H1 (cell line): ENCODE data around the gene SNRNP40. TPM values are rescaled to one million over a fixed set of nuclear protein-coding genes. Genes with fewer than 3 reads are reported as not detected.

Source experiments
- CHD1 ChIP-seq: IDR thresholded peaks from 2 replicates; pipeline ENCODE4 v1.6.1; 2012; ENCODE audit warnings: low read depth, low read length, improper control_type of control experiment
- RBBP5 ChIP-seq: IDR thresholded peaks from 2 replicates; pipeline ENCODE4 v1.7.1; 2012; ENCODE audit warnings: low read depth, mild to moderate bottlenecking, inconsistent platforms, low read length, moderate library complexity, borderline replicate concordance
- polyA plus RNA-seq, 7 experiments: library from polyadenylated mRNA; depleted of rRNA in 3 of 7; stranded (reverse) in 5 of 7; unstranded in 2 of 7; fragments of >200 nt in 5 of 7; fragments of 200-250 nt in 2 of 7; gene quantifications; 1 replicate in 5 of 7; 2 replicates in 1 of 7; 4 replicates in 1 of 7; pipeline versions ENCODE4 v1.2.1 to v1.2.3, GENCODE V29; 2011 to 2013; ENCODE audit warnings: missing spikeins in 2 of 7, mixed read lengths in 2 of 7
- total RNA-seq: library from RNA; stranded (reverse); fragmentation: NEBNext Ultra II Directional; extraction: Animal tissue kit (Norgen Biotek cat#: 25700); gene quantifications from 2 replicates; pipeline ENCODE4 v1.2.1, GENCODE V29; 2021

Gene SNRNP40
- total and polyA plus RNA-seq, 2 of the 8 experiments (the other 6 are each of a cell fraction or from before 2014, with no cell fraction given), result 97.4 to 113 TPM

GRCh38 chr1:31345635-31346034, 49.0 kb upstream of the SNRNP40 start (continued):
- TF ChIP-seq RBBP5, result no peak
- no peak for TF ChIP-seq CHD1
